GM21447 (cell line): Measurements from ENCODE around the gene TTLL6.
A peak's percentile ranks its signal among the peaks of the same experiment; 100 is the strongest.
"Not testable (repeated sequence)": the region's sequence is repeated elsewhere in the genome, so short reads cannot be mapped to it uniquely, and the experiment has no call there.

Experiments used
- ATAC-seq: cut with Tn5 transposase; IDR thresholded peaks from one replicate; pipeline ENCODE4 v1.9.1; 2021; ENCODE audit not compliant: unreplicated experiment

TTLL6 gene

GRCh38 chr17:48816774-48817590 lies at the start of gene TTLL6:
Gene TTLL6 (minus strand): TSS chr17:48817229. CDS start chr17:48817072, 157 bp downstream.
- peak; percentile 80 for ATAC-seq

- ATAC-seq: no peak
These were observed 43.4 kb upstream of the TTLL6 start for GRCh38 chr17:48860456-48860855.

GRCh38 chr17:48860034-48860433 lies 43.0 kb upstream of the TTLL6 start:
- ATAC-seq: no peak

GRCh38 chr17:48856122-48856821 lies 39.2 kb upstream of the TTLL6 start:
- no peak for ATAC-seq

GRCh38 chr17:48854774-48855476 lies 37.9 kb upstream of the TTLL6 start:
- ATAC-seq: no peak

- ATAC-seq: no peak
These were observed 33.8 kb upstream of the TTLL6 start for GRCh38 chr17:48850792-48851323.

GRCh38 chr17:48843187-48843900 lies 26.3 kb upstream of the TTLL6 start:
- no peak for ATAC-seq

GRCh38 chr17:48842746-48843145 lies 25.7 kb upstream of the TTLL6 start:
- ATAC-seq: no peak

- peak; percentile 76 for ATAC-seq
These were observed 24.4 kb upstream of the TTLL6 start for GRCh38 chr17:48841395-48841831.

- ATAC-seq: no peak
These were observed 23.4 kb upstream of the TTLL6 start for GRCh38 chr17:48840441-48840840.

- peak; percentile 34 for ATAC-seq
These were observed 20.4 kb upstream of the TTLL6 start for GRCh38 chr17:48837458-48837857.

- ATAC-seq: no peak
These were observed 18.9 kb upstream of the TTLL6 start for GRCh38 chr17:48835971-48836370.

GRCh38 chr17:48834973-48835372 lies 17.9 kb upstream of the TTLL6 start:
- no peak for ATAC-seq

- no peak for ATAC-seq
These were observed 14.5 kb upstream of the TTLL6 start for GRCh38 chr17:48831549-48831883.

GRCh38 chr17:48830840-48831548 lies 14.0 kb upstream of the TTLL6 start, which contains the start of gene CALCOCO2:
Gene CALCOCO2 (plus strand): TSS chr17:48831035. CDS start chr17:48841708, 10,673 bp downstream.
- peak; percentile 80 for ATAC-seq

- no peak for ATAC-seq
These were observed 8.7 kb upstream of the TTLL6 start for GRCh38 chr17:48825446-48826381.

GRCh38 chr17:48820936-48821335 lies 3.9 kb upstream of the TTLL6 start:
- ATAC-seq: not testable (repeated sequence)

GRCh38 chr17:48819466-48819865 lies 2.4 kb upstream of the TTLL6 start:
- no peak for ATAC-seq

- no peak for ATAC-seq
These were observed 1.4 kb upstream of the TTLL6 start for GRCh38 chr17:48818361-48818841.
